Endometrial microvascular endothelial cells (primary cell): ENCODE data around the gene FYN. TPM values are rescaled to one million over a fixed set of nuclear protein-coding genes. Genes with fewer than 3 reads are reported as not detected.

Experiments
- in situ Hi-C: cut with HindIII; loops from 2 replicates; pipeline ENCODE4 v1.10.0; 2017; ENCODE audit warnings: low sequenced_read_pairs, low pct_unique_long_range_greater_than_20kb; ENCODE audit errors: inconsistent ontology term
- total RNA-seq: library from RNA; depleted of rRNA; stranded (reverse); fragments of >200 nt; gene quantifications from one replicate; pipeline ENCODE4 v1.2.3, GENCODE V29; 2015; ENCODE audit errors: inconsistent ontology term

FYN gene
- total RNA-seq, 1 donor from 2014 or later = 117 TPM

DNA sequence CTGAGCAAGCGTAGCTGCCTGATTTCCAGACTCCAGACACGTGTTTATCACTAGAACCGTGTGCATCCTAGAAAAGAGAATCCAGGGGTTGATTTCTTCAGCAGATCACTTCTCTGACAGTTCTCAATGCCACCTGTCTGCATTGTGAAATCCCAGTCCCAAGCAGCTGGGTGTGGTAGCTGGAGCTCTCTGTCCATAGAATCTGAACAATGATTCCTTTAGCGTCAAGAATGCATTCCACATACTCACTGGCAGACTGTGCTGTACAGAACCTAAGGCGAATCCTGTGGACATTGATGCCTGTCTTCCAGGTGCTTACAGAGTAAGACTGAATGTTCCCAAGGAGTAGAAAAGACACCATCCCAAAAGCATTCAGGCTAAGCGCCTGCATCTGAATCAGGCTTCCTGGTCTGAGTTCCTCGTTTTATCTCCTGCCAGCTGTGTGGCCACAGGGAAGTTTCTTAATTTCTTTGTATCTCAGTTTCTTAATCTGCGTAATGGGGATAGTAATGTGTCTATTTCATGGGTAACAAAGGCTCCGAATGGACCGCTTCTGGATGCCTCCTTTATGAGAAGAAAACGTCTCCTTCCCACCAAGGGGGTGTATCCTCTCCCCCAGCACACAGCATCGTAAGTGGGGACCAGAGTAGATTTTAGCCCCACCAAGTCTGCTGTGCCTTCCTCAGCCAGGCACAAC is 257.2 kb downstream of the FYN start:
- in situ Hi-C loops = no loop called here

DNA sequence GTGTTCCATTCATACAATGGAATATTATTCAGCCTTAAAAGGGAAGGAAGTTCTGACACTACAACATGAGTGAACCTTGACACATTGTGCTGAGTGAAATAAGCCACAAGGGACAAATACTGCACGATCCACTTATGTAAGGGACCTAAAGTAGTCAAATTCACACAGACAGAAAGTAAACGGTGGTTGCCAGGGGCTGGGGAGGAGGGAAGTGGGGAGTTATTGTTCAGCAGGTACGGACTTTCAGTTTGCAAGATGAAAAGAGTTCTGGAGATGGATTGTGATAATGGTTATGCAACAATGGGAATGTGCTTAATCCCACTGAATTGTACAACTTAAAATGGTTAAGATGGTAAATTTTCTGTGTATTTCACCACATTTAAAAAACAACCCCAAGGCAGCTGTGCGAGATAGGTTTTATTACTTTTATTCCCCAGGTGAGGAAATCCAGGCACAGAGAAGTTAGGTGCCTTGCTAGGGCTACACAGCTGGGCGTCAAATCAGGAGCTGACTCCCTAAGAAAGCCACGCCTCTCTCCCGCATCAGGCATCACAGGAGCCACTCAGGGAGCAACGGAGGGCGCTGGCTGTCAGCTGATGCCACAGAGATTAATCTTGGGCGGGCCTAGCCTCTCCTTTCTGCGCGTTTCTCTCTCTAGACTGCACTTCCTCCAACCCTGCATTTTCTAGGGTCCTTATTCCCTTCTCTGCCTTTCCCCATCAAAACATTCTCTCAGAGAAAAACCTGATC is 258.2 kb downstream of the FYN start:
- in situ Hi-C loops = no loop called here

DNA sequence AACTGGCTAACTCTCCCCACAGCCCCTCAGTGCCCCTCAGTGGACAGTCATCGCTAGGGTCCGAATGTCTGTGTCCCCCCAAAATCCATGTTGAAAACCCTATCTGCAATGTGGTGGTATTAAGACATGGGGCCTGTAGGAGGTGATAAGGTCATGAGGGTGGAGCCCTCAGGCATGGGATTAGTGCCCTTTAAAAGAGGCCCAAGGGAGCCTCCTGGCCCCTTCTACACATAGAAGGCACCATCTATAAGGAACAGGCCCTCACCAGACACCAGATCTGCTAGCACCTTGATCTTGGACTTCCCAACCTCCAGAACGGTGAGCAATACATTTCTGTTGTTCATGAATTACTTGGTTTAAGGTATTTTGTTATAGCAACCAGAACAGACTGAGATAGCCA is 260.9 kb downstream of the FYN start:
- in situ Hi-C loops = no loop called here

DNA sequence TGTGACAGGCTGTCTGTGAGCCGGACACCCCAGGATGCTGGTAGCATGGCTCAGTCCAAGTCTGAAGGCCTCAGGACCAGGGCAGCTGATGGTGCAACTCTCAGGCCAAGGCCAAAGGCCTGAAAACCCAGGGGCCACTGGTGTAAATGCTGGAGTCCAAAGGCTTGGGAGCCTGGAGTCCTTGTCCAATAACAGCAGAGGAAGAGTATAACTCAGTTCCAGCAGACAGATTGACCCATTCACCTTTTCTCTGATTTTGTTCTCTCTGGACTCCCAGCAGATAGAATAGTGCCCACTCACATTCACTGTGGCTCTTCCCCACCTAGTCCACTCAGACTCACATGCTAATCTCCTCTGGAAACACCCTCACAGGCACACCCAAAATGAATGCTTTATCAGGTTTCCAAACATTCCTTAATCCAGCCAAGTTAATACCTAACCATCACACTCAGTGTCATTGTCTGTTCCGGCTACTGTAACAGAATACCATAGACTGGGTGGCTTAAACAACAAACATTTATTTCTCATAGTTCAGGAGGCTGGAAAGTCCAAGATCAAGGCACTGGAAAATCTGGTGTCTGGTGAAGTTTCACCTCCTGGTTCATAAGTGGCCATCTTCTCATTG is 262.6 kb downstream of the FYN start:
- in situ Hi-C loops = no loop called here

Other genes with a start within 250 kb of the FYN start
- gene CCN6, start 180.7 kb upstream of the FYN start, total RNA-seq = not detected
- 14.9 TPM for gene TUBE1, start 214.0 kb upstream of the FYN start, total RNA-seq
- gene FAM229B, start 214.1 kb upstream of the FYN start, total RNA-seq = 13.7 TPM